Endothelial cell of umbilical vein (primary cell): ENCODE measurements around the gene CTDSP1. TPM values are rescaled to one million over a fixed set of nuclear protein-coding genes. Genes with fewer than 3 reads are reported as not detected.

Experiments
- BruUV-seq: library from RNA; stranded (reverse); fragments of 400-500 nt; replicated peaks from 2 replicates; lab custom pipeline; 2021; lab: Mats Ljungman, UMichigan
- CTCF ChIA-PET: fragments of 300-600, 350-600 bp; sonication (Branson Sonifier 250); formaldehyde crosslinking; loops from one replicate; lab custom pipeline; 2021; ENCODE audit warnings: antibody characterized with exemption, inconsistent platforms; lab: Charles Lee
- POLR2A ChIA-PET: fragments of 300-600, 350-600 bp; sonication (Branson Sonifier 250); formaldehyde crosslinking; loops from one replicate; lab custom pipeline; 2021; ENCODE audit warnings: antibody characterized with exemption, inconsistent platforms; lab: Charles Lee
- DNase-seq: peaks from one replicate; pipeline ENCODE4 v3.0.0-alpha.2; 2011; ENCODE audit warnings: low read depth, low spot score
- FAIRE-seq: peaks from 2 replicates; lab custom pipeline; 2011; peaks lifted over from hg19 to GRCh38; lab: Jason Lieb, UNC
- H2AFZ ChIP-seq: 2 replicates; pipeline ENCODE4 v1.6.0; 2012; ENCODE audit warnings: low read depth, low read length, control low read depth, inconsistent platforms
- H3K27ac ChIP-seq: 2 replicates; pipeline ENCODE4 v1.5.1; 2011; ENCODE audit warnings: low read depth, mild to moderate bottlenecking, control low read depth, low read length, moderate library complexity; ENCODE audit not compliant: insufficient read depth
- H3K27me3 ChIP-seq, 2 experiments: 2 replicates each; pipeline versions ENCODE4 v1.6.0 to v1.6.1; 2011; ENCODE audit warnings: low read length in 2 of 2, mixed read lengths in 1 of 2; ENCODE audit not compliant: control insufficient read depth in 2 of 2, insufficient read depth in 2 of 2
- H3K36me3 ChIP-seq, 2 experiments: 2 replicates in 1 of 2; 3 replicates in 1 of 2; pipeline ENCODE4 v1.5.1; 2011; ENCODE audit warnings: low read length in 2 of 2, mild to moderate bottlenecking in 1 of 2, moderate library complexity in 1 of 2; ENCODE audit not compliant: control insufficient read depth in 2 of 2, insufficient read depth in 2 of 2; ENCODE audit errors: extremely low read depth in 1 of 2
- H3K4me1 ChIP-seq: 3 replicates; pipeline ENCODE4 v1.5.1; 2011; ENCODE audit warnings: mild to moderate bottlenecking, low read length; ENCODE audit not compliant: control insufficient read depth, insufficient read depth; ENCODE audit errors: extremely low read depth
- H3K4me2 ChIP-seq: 2 replicates; pipeline ENCODE4 v1.6.1; 2011; ENCODE audit warnings: low read length, control low read depth, mixed read lengths; ENCODE audit not compliant: insufficient read depth
- H3K4me3 ChIP-seq, 3 experiments: fragments of 200-600 bp in 1 of 3; sonication (generic), shearing (Covaris generic) in 1 of 3; replicated peaks in 1 of 3; 2 replicates each; pipeline ENCODE4 v1.5.1; 2011 to 2016; ENCODE audit warnings: control low read depth in 3 of 3, low read length in 3 of 3, mild to moderate bottlenecking in 2 of 3, inconsistent platforms in 1 of 3, low read depth in 1 of 3, moderate library complexity in 1 of 3; ENCODE audit not compliant: insufficient read depth in 1 of 3
- H3K79me2 ChIP-seq: 2 replicates; pipeline ENCODE4 v1.6.0; 2012; ENCODE audit warnings: low read length, inconsistent platforms; ENCODE audit not compliant: control insufficient read depth, insufficient read depth
- H3K9ac ChIP-seq: replicated peaks from 2 replicates; pipeline ENCODE3; 2011; ENCODE audit warnings: low read length, control low read depth; ENCODE audit not compliant: insufficient read depth; ENCODE audit errors: extremely low read depth
- H3K9me1 ChIP-seq: replicated peaks from 3 replicates; pipeline ENCODE4 v1.6.0; 2011; ENCODE audit warnings: mild to moderate bottlenecking, low read length; ENCODE audit not compliant: control insufficient read depth, insufficient read depth; ENCODE audit errors: extremely low read depth
- H3K9me3 ChIP-seq: replicated peaks from 2 replicates; pipeline ENCODE4 v1.5.1; 2012; ENCODE audit warnings: low read length, inconsistent platforms; ENCODE audit not compliant: control insufficient read depth, insufficient read depth
- H4K20me1 ChIP-seq: replicated peaks from 2 replicates; pipeline ENCODE3; 2011; ENCODE audit warnings: mild to moderate bottlenecking, low read length; ENCODE audit not compliant: control insufficient read depth, insufficient read depth; ENCODE audit errors: extremely low read depth
- CTCF ChIP-seq, 2 donors: IDR thresholded peaks; 1 replicate in 1 of 2; 2 replicates in 1 of 2; pipeline ENCODE4 v1.5.1; 2011; ENCODE audit warnings: low read length in 2 of 2, mild to moderate bottlenecking in 2 of 2, moderate library complexity in 2 of 2, control low read depth in 1 of 2, inconsistent platforms in 1 of 2, low read depth in 1 of 2; ENCODE audit not compliant: insufficient read depth in 1 of 2; ENCODE audit errors: extremely low read depth in 1 of 2
- EZH2 ChIP-seq: IDR thresholded peaks from 2 replicates; pipeline ENCODE4 v1.6.1; 2012; ENCODE audit warnings: borderline replicate concordance, low read depth, mild to moderate bottlenecking, moderate library complexity, low read length, inconsistent platforms; ENCODE audit not compliant: severe bottlenecking
- FOS ChIP-seq: IDR thresholded peaks from 2 replicates; pipeline ENCODE4 v1.6.1; 2011; ENCODE audit warnings: mild to moderate bottlenecking, low read length, moderate library complexity, borderline replicate concordance; ENCODE audit not compliant: insufficient read depth
- GATA2 ChIP-seq: IDR thresholded peaks from 2 replicates; pipeline ENCODE4 v1.7.0; 2011; ENCODE audit warnings: low read depth, mild to moderate bottlenecking, moderate library complexity, mixed read lengths, low read length; ENCODE audit not compliant: insufficient read length, insufficient read depth
- JUN ChIP-seq: IDR thresholded peaks from 2 replicates; pipeline ENCODE4 v1.6.1; 2011; ENCODE audit warnings: borderline replicate concordance, low read depth; ENCODE audit not compliant: insufficient read length, insufficient read depth
- MAX ChIP-seq: IDR thresholded peaks from 2 replicates; pipeline ENCODE4 v1.6.1; 2011; ENCODE audit not compliant: insufficient read depth, insufficient read length
- MYC ChIP-seq: IDR thresholded peaks from one replicate; pipeline ENCODE4 v1.6.1; 2011; ENCODE audit warnings: mild to moderate bottlenecking, low read depth, low read length
- POLR2A ChIP-seq: IDR thresholded peaks from 2 replicates; pipeline ENCODE4 v1.6.1; 2012; ENCODE audit warnings: low read depth, mild to moderate bottlenecking, control low read depth, low read length
- POLR2AphosphoS5 ChIP-seq: IDR thresholded peaks from 2 replicates; pipeline ENCODE4 v1.6.1; 2012; ENCODE audit warnings: low read depth, mild to moderate bottlenecking, control low read depth, low read length, moderate library complexity; ENCODE audit not compliant: insufficient read depth
- dilution Hi-C: fragments of 300-500 bp; cut with MboI; formaldehyde crosslinking; loops from one replicate; pipeline ENCODE4 v1.15.0; 2019; ENCODE audit warnings: low sequenced_read_pairs; ENCODE audit not compliant: extremely low pct_ligation_motif_present
- intact Hi-C: fragments of 100-400 bp; cut with micrococcal nuclease; formaldehyde crosslinking; loops from one replicate; pipeline ENCODE4 v1.10.0; 2022
- polyA plus RNA-seq, 4 experiments: library from polyadenylated mRNA; depleted of rRNA in 3 of 4; stranded (reverse) in 3 of 4; unstranded in 1 of 4; fragments of >200 nt; gene quantifications; 2 replicates each; pipeline versions ENCODE4 v1.2.1 to v1.2.3, GENCODE V29; 2011 to 2012; ENCODE audit warnings: missing spikeins in 1 of 4
- total RNA-seq: library from RNA; stranded (reverse); gene quantifications from 2 replicates; pipeline ENCODE4 v1.2.3, GENCODE V29; 2021

The CTDSP1 gene
- total and polyA plus RNA-seq, 2 donors (not counting 3 experiments of a cell fraction or from before 2014, with no cell fraction given): 86.1 to 112 TPM

GRCh38 chr2:218360453-218360852 is 39.2 kb upstream of the CTDSP1 start:
- no TSS peak for BruUV-seq
- H3K27ac ChIP-seq: no peak overlapping the region
- no peak overlapping the region for H3K9ac ChIP-seq
- H2AFZ ChIP-seq: no peak overlapping the region
- no peaks in the 10 kb centered on the region for H4K20me1 ChIP-seq
- TF ChIP-seq POLR2AphosphoS5: no peak
- TF ChIP-seq FOS: no peak
- no peak for TF ChIP-seq MYC
- TF ChIP-seq MAX: no peak
- no peak for TF ChIP-seq EZH2
- TF ChIP-seq POLR2A: no peak
- no peak for TF ChIP-seq CTCF (IDR thresholded peaks at IDR 0.05; ENCODE audit: extremely low read depth in 1 of 2, insufficient read depth in 1 of 2, low read depth in 1 of 2, low read length in 2 of 2)
- no peak for TF ChIP-seq GATA2
- no peak for TF ChIP-seq JUN
- no peak overlapping the region for H3K4me3 ChIP-seq
- H3K9me1 ChIP-seq: no peaks in the 10 kb centered on the region
- intact Hi-C loops: no loop called here
- no peaks in the 10 kb centered on the region for H3K9me3 ChIP-seq
- H3K36me3 ChIP-seq: no peaks in the 10 kb centered on the region
- no peak for DNase-seq
- no peak for FAIRE-seq
- no peaks in the 10 kb centered on the region for H3K79me2 ChIP-seq
- dilution Hi-C loops: no loop called here
- ChIA-PET CTCF (interaction anchor here (1.1 to 1.6 kb wide), 3 partner anchors 17 to 59 kb away, joined by 3 to 7 read pairs (median 3); no protein-coding TSS in a partner anchor), POLR2A (no interaction called here)
- H3K4me2 ChIP-seq: no peak overlapping the region
- no peaks in the 10 kb centered on the region for H3K4me1 ChIP-seq
- H3K27me3 ChIP-seq: no peaks in the 10 kb centered on the region
